Activated T-cell treated with anti-CD3 and anti-CD28 coated beads for 48 hours (primary cell): ENCODE measurements around the gene TMEM203.

Experiments
- DNase-seq: peaks from one replicate; pipeline ENCODE4 v3.0.0-alpha.2; 2020; ENCODE audit warnings: low read depth

TMEM203 gene

GRCh38 chr9:137230705-137231371 lies 25.4 kb upstream of the TMEM203 start, which contains the start of gene SLC34A3:
TSS of gene SLC34A3 (plus strand) at chr9:137230901. CDS start at chr9:137231703, 802 bp downstream.
- DNase-seq: no peak

GRCh38 chr9:137229903-137230704 lies 24.7 kb upstream of the TMEM203 start:
- no peak for DNase-seq

GRCh38 chr9:137228968-137229896 lies 23.8 kb upstream of the TMEM203 start:
- DNase-seq: no peak

GRCh38 chr9:137228506-137228967 lies 23.1 kb upstream of the TMEM203 start:
- no peak for DNase-seq

- DNase-seq: no peak
Measured at GRCh38 chr9:137227853-137228505, 22.5 kb upstream of the TMEM203 start.

- DNase-seq: peak; percentile 79
Measured at GRCh38 chr9:137227054-137227852, 21.8 kb upstream of the TMEM203 start, which contains the start of gene RNF224. TSS of gene RNF224 (plus strand) at chr9:137227502. CDS start at chr9:137228336, 834 bp downstream.

- DNase-seq: no peak
Measured at GRCh38 chr9:137226338-137227053, 21.0 kb upstream of the TMEM203 start.

GRCh38 chr9:137225699-137226331 lies 20.4 kb upstream of the TMEM203 start:
- no peak for DNase-seq

GRCh38 chr9:137224830-137225694 lies 19.6 kb upstream of the TMEM203 start, which contains the start of gene CYSRT1:
TSS of gene CYSRT1 (plus strand) at chr9:137225174. CDS start at chr9:137225622, 448 bp downstream.
- DNase-seq: no peak

GRCh38 chr9:137223078-137223970 lies 17.9 kb upstream of the TMEM203 start:
- DNase-seq: peak; percentile 98

GRCh38 chr9:137222190-137223077 lies 17.0 kb upstream of the TMEM203 start, which contains the start of gene RNF208:
TSS of gene RNF208 (minus strand) at chr9:137222240. CDS start at chr9:137221212, 1,028 bp downstream.
- no peak for DNase-seq

GRCh38 chr9:137221506-137222111 lies 16.2 kb upstream of the TMEM203 start:
- DNase-seq: no peak

GRCh38 chr9:137221095-137221505 lies 15.7 kb upstream of the TMEM203 start:
- DNase-seq: no peak

- no peak for DNase-seq
Measured at GRCh38 chr9:137220317-137221094, 15.1 kb upstream of the TMEM203 start.
